Activated CD8-positive, alpha-beta memory T cell treated with anti-CD3 and anti-CD28 coated beads, Interleukin-2, amount 50 U/mL, for 1 hour (primary cell): ENCODE measurements around the gene ASAP2.

ENCODE experiments used
- DNase-seq: peaks from one replicate; pipeline ENCODE4 v3.0.0-alpha.2; 2020; ENCODE audit errors: extremely low read depth

Gene ASAP2

GRCh38 chr2:9401059-9401547 lies 194.5 kb downstream of the ASAP2 start:
- DNase-seq, result no peak

GRCh38 chr2:9401646-9402371 lies 195.2 kb downstream of the ASAP2 start:
- no peak for DNase-seq

GRCh38 chr2:9403924-9404323 lies 197.3 kb downstream of the ASAP2 start:
- no peak for DNase-seq

GRCh38 chr2:9404451-9404850 lies 197.8 kb downstream of the ASAP2 start:
- DNase-seq, result no peak

GRCh38 chr2:9405636-9406035 lies 199.0 kb downstream of the ASAP2 start:
- DNase-seq, result no peak

- DNase-seq, result no peak
These were observed 200.1 kb downstream of the ASAP2 start for GRCh38 chr2:9406529-9407362.

GRCh38 chr2:9407363-9407811 lies 200.8 kb downstream of the ASAP2 start:
- no peak for DNase-seq

- DNase-seq, result no peak
These were observed 202.1 kb downstream of the ASAP2 start for GRCh38 chr2:9408641-9409151.

- no peak for DNase-seq
These were observed 203.5 kb downstream of the ASAP2 start for GRCh38 chr2:9410108-9410507.

GRCh38 chr2:9412781-9413180 lies 206.2 kb downstream of the ASAP2 start:
- no peak for DNase-seq

- no peak for DNase-seq
These were observed 209.0 kb downstream of the ASAP2 start for GRCh38 chr2:9415516-9416169.

- no peak for DNase-seq
These were observed 209.8 kb downstream of the ASAP2 start for GRCh38 chr2:9416267-9416961.

GRCh38 chr2:9416962-9417316 lies 210.3 kb downstream of the ASAP2 start:
- no peak for DNase-seq

- DNase-seq, result no peak
These were observed 211.1 kb downstream of the ASAP2 start for GRCh38 chr2:9417725-9418124.

- no peak for DNase-seq
These were observed 212.1 kb downstream of the ASAP2 start for GRCh38 chr2:9418746-9419145.

GRCh38 chr2:9419541-9419940 lies 212.9 kb downstream of the ASAP2 start:
- no peak for DNase-seq

- DNase-seq, result no peak
These were observed 213.9 kb downstream of the ASAP2 start for GRCh38 chr2:9420495-9420894.

- DNase-seq, result no peak
These were observed 215.9 kb downstream of the ASAP2 start for GRCh38 chr2:9422321-9423099.

GRCh38 chr2:9423100-9423921 lies 216.7 kb downstream of the ASAP2 start, which contains the start of the genes CPSF3 and ITGB1BP1:
CPSF3 (plus strand) TSS chr2:9423654; CDS start chr2:9423774, 120 bp downstream.
ITGB1BP1 (minus strand) TSS chr2:9423528; CDS start chr2:9418697, 4,831 bp downstream.
- DNase-seq, result peak; percentile 88

GRCh38 chr2:9423922-9424272 lies 217.3 kb downstream of the ASAP2 start:
- DNase-seq, result no peak
